ENCODE measurements around the gene MAPRE2.
A peak's percentile ranks its signal among the peaks of the same experiment; 100 is the strongest.

MAPRE2 gene
- total RNA-seq, result 71.2 to 170 reads per million in 2 donors

- DNase-seq, result peak; percentile 97 to 100 (median 99)
Observed at GRCh38 chr18:35040988-35041814, at the start of gene MAPRE2. MAPRE2 (plus strand) TSS chr18:35041413; CDS start chr18:35041540, 127 bp downstream.

- DNase-seq, result no peak
Observed at GRCh38 chr18:34991561-34991960, 49.7 kb upstream of the MAPRE2 start.

- DNase-seq, result no peak
Observed at GRCh38 chr18:34993289-34993688, 47.9 kb upstream of the MAPRE2 start.

GRCh38 chr18:34995746-34996145, 45.5 kb upstream of the MAPRE2 start:
- DNase-seq, result no peak

GRCh38 chr18:34998661-34999060, 42.6 kb upstream of the MAPRE2 start:
- DNase-seq, result no peak

GRCh38 chr18:34999756-35000289, 41.4 kb upstream of the MAPRE2 start:
- DNase-seq, result no peak

- DNase-seq, result no peak
Observed at GRCh38 chr18:35000457-35000856, 40.8 kb upstream of the MAPRE2 start.

GRCh38 chr18:35002120-35002519, 39.1 kb upstream of the MAPRE2 start:
- DNase-seq, result no peak

- DNase-seq, result peak in 2 of 5 experiments; percentile 15 to 57
Observed at GRCh38 chr18:35005963-35006577, 35.1 kb upstream of the MAPRE2 start.

GRCh38 chr18:35010156-35010555, 31.1 kb upstream of the MAPRE2 start:
- DNase-seq, result no peak

- DNase-seq, result no peak
Observed at GRCh38 chr18:35010993-35011392, 30.2 kb upstream of the MAPRE2 start.

GRCh38 chr18:35019933-35020332, 21.3 kb upstream of the MAPRE2 start:
- DNase-seq, result no peak

GRCh38 chr18:35022426-35023001, 18.7 kb upstream of the MAPRE2 start:
- no peak for DNase-seq

- no peak for DNase-seq
Observed at GRCh38 chr18:35024196-35024595, 17.0 kb upstream of the MAPRE2 start.

GRCh38 chr18:35024965-35025364, 16.2 kb upstream of the MAPRE2 start:
- DNase-seq, result no peak

- peak in 2 of 5 experiments; percentile 35 to 53 for DNase-seq
Observed at GRCh38 chr18:35026407-35027061, 14.7 kb upstream of the MAPRE2 start.

GRCh38 chr18:35027206-35027605, 14.0 kb upstream of the MAPRE2 start:
- DNase-seq, result no peak

GRCh38 chr18:35028536-35028935, 12.7 kb upstream of the MAPRE2 start:
- DNase-seq, result no peak

- DNase-seq, result no peak
Observed at GRCh38 chr18:35029103-35029502, 12.1 kb upstream of the MAPRE2 start.

GRCh38 chr18:35029770-35030169, 11.4 kb upstream of the MAPRE2 start:
- DNase-seq, result peak in 2 of 5 experiments; percentile 41 to 78

GRCh38 chr18:35030277-35030989, 10.8 kb upstream of the MAPRE2 start:
- peak in 2 of 5 experiments; percentile 63 to 87 for DNase-seq

GRCh38 chr18:35032113-35032512, 9.1 kb upstream of the MAPRE2 start:
- no peak for DNase-seq

Measured in T-helper 2 cell (primary cell).